ENCODE data around the gene VPS39.

DNA sequence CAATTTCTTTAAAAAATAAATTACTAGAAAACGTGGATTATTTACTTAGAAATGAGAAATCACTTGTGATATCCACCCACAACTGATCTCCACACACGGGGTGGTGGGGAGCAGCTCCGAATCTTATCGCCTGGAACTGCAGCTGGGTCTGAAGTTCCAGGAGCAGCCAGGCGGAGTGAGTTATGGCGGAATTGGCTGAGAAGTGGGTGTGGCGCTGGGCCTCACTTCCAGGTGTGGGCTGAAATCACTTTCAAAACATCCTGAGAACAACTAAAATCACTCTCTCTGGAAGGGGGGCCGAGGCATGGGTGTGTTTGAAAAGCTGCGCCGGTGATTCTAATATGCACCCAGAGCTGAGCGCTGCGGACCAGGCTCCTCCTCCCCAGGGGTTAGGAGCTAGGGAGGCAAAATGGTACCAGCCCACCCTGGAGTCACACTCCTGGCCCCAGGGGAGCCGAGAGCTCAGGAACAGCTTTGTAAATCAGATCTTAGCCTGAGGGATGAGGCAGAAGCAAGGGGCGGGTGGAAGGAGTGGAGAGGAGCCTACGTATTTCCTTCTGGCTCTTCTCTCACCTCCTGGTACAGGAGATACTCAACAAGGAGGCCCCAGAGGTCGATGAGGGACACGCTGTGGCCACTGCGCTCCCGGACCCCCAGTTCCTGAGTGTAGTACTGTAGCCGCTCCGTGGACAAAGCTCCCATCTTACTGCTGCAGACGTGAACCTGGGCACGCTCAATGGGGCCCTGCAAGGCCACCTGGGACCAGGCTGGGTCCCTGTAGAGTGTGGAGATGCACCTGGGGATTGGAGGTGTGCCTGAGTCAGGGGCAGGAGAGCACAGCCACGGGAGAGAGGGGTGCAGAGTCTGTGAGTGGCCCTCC lies 61.3 kb downstream of the VPS39 start:
- no peak for TF ChIP-seq EZH2phosphoT487 (IDR thresholded peaks at IDR 0.05; ENCODE audit: borderline replicate concordance)
- TF ChIP-seq, protein P1, sequence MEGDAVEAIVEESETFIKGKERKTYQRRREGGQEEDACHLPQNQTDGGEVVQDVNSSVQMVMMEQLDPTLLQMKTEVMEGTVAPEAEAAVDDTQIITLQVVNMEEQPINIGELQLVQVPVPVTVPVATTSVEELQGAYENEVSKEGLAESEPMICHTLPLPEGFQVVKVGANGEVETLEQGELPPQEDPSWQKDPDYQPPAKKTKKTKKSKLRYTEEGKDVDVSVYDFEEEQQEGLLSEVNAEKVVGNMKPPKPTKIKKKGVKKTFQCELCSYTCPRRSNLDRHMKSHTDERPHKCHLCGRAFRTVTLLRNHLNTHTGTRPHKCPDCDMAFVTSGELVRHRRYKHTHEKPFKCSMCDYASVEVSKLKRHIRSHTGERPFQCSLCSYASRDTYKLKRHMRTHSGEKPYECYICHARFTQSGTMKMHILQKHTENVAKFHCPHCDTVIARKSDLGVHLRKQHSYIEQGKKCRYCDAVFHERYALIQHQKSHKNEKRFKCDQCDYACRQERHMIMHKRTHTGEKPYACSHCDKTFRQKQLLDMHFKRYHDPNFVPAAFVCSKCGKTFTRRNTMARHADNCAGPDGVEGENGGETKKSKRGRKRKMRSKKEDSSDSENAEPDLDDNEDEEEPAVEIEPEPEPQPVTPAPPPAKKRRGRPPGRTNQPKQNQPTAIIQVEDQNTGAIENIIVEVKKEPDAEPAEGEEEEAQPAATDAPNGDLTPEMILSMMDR (conservative IDR thresholded peaks at IDR 0.05; ENCODE audit: low read length) = no peak

Measured in Loucy (cell line).